NCI-H2107 treated with DMSO at 0.1 percent for 48 hours (cell line): ENCODE data around the gene PCGF3.
"Not testable (repeated sequence)": the region's sequence is repeated elsewhere in the genome, so short reads cannot be mapped to it uniquely, and the experiment has no call there.

Experiments
- DNase-seq: peaks from one replicate; lab custom pipeline; 2025; ENCODE audit not compliant: unreplicated experiment; lab: John Stamatoyannopoulos, UW

PCGF3 gene

GRCh38 chr4:722851-723360 is 17.3 kb downstream of the PCGF3 start:
- DNase-seq, result no peak

GRCh38 chr4:723751-724530 is 18.3 kb downstream of the PCGF3 start:
- no peak for DNase-seq

- no peak for DNase-seq
Observed at GRCh38 chr4:725391-726234, 20.0 kb downstream of the PCGF3 start.

- no peak for DNase-seq
Observed at GRCh38 chr4:726235-726787, 20.7 kb downstream of the PCGF3 start.

GRCh38 chr4:726838-727237 is 21.2 kb downstream of the PCGF3 start:
- DNase-seq, result peak; percentile 7

- DNase-seq, result no peak
Observed at GRCh38 chr4:727576-727975, 21.9 kb downstream of the PCGF3 start.

- DNase-seq, result no peak
Observed at GRCh38 chr4:729336-730315, 24.0 kb downstream of the PCGF3 start.

GRCh38 chr4:730511-730910 is 24.9 kb downstream of the PCGF3 start:
- DNase-seq, result no peak

GRCh38 chr4:730946-731904 is 25.6 kb downstream of the PCGF3 start:
- DNase-seq, result not testable (repeated sequence)

GRCh38 chr4:731954-732353 is 26.3 kb downstream of the PCGF3 start:
- DNase-seq, result not testable (repeated sequence)

GRCh38 chr4:732486-732885 is 26.9 kb downstream of the PCGF3 start:
- DNase-seq, result no peak

GRCh38 chr4:732911-733630 is 27.4 kb downstream of the PCGF3 start:
- no peak for DNase-seq

GRCh38 chr4:733631-733980 is 28.0 kb downstream of the PCGF3 start:
- no peak for DNase-seq

- no peak for DNase-seq
Observed at GRCh38 chr4:734075-734474, 28.4 kb downstream of the PCGF3 start.

- DNase-seq, result no peak
Observed at GRCh38 chr4:734951-735350, 29.3 kb downstream of the PCGF3 start.

- DNase-seq, result no peak
Observed at GRCh38 chr4:735583-735982, 30.0 kb downstream of the PCGF3 start.

GRCh38 chr4:736561-736960 is 30.9 kb downstream of the PCGF3 start:
- not testable (repeated sequence) for DNase-seq

GRCh38 chr4:738781-739280 is 33.2 kb downstream of the PCGF3 start:
- DNase-seq, result no peak

- no peak for DNase-seq
Observed at GRCh38 chr4:739569-739968, 33.9 kb downstream of the PCGF3 start.
